C4-2B (cell line): ENCODE measurements around the gene MSI2.

Experiments used
- CTCF ChIP-seq: fragments of 450-650 bp; conservative IDR thresholded peaks from 2 replicates; pipeline ENCODE4 v1.5.1; 2017; ENCODE audit warnings: mild to moderate bottlenecking
- ZFX ChIP-seq: fragments of 450-650 bp; IDR thresholded peaks from 2 replicates; pipeline ENCODE4 v1.6.1; 2017

GRCh38 chr17:57490111-57490845 lies 234.0 kb downstream of the MSI2 start:
- TF ChIP-seq CTCF (no peak), ZFX (no peak)
